ENCODE measurements around the gene SYMPK.

Gene SYMPK

DNA sequence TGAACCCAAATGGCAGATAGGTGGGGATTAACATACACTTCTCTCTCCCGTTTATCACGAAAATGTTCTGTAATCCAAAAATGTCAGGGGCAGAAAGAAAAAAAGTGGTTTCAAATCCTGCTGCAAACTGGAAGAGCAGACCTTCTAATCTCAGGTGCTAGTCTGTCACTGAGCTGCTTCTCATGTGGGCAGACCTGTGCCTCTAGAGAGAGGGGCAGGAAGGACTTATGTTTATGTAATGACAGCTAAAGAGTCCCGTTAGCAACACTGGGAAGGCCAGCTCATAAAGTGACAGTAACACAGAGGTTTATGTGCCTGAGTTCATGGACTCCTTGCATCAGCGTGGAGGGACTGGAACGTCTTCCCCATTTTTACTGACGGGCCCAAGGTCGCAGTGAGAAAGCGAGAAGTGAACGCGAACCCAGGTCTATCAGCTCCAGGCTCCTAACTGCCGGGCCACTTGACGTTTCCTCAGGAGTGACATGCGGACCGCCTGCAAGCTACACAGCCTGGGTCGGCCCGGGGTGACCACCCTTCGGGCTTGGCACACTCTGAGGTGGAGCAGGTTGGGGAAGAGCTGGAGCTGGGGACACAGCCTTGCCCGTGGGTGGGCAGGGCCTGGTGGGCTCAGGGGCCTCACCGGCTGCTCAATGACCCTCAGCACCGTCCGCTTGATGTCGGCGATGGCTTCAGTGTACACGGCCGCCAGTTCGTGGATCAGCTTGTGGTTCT is 38.2 kb downstream of the SYMPK start:
- no peak for DNase-seq

DNA sequence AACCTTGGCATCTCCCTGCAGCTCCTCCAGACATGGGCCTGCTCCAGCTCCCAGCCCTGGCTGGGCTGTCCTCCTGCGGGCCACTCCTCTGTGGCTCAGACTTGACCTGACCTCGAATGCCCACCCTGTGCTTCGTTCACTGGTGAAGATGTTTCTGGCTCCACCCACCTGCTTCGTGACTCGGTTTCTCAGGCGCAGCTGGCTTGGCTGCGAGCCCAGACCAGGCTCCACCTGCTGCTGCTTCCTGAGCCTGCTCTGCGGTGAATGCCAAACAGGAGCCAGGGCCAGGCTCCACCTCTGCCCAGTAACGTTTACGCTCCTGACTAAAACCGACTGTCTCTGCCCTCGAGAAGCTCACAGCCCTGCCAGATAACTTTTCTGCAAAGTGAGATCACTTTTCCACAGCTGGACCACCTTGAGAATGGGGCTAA is 38.9 kb downstream of the SYMPK start:
- DNase-seq = no peak

DNA sequence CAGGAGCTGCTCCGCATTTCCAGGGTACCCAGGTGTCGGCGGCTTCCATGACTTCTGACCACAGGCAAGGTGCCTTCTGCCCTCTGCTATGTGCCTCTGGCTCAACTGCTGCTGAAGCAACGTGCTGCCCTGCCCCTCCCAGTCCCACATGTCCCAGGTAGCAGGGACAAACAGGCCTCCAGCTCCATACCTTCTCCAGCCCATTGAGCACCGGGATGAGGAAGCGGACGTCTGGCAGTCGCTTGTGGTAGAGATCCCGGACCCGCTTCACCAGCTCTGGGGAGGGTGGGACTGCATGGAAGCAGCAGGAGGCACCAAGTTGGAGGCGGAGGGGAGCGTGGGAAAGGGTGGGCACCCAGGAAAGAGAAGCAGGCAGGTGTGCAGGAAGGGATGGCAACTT is 39.8 kb downstream of the SYMPK start:
- DNase-seq = no peak

DNA sequence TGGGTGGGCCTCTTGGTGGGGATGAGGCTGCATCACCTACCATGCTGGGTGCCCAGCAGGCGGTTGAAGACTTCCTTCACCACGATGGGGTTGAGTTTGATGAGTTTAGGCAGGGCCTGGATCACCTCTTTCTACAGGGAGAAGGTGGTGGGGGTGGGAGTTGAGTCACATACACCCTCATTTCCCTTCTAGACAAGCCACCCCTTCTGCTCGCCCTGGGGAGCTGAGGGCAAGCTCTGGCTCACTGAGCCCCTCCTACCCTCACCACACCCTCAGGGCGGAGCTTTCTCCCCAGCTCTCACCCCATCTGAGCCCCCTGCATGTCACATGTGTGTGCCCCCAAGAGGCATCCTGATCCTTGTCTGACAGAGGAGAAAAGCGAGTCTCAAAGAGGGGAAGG is 40.2 kb downstream of the SYMPK start:
- no peak for DNase-seq

DNA sequence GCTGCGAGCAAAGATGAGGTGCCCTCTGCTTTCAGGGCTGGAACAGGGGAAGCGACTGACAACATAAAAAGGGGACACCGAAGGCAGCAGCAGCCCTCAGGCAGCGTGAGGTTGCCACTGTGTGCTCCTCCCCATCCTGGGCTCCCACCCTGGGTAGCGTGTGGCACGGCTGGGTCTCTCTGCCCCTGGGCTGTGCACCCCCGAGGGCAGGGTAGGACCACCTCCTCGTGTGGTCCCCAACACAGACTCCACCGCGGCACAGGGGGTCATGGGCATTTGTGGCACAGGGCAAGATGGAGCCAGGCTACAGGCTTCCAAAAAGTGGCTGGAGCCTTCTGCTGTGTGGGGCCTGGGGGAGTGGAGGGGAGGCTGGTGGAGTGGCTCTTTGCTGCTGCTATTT is 41.4 kb downstream of the SYMPK start:
- DNase-seq = no peak

DNA sequence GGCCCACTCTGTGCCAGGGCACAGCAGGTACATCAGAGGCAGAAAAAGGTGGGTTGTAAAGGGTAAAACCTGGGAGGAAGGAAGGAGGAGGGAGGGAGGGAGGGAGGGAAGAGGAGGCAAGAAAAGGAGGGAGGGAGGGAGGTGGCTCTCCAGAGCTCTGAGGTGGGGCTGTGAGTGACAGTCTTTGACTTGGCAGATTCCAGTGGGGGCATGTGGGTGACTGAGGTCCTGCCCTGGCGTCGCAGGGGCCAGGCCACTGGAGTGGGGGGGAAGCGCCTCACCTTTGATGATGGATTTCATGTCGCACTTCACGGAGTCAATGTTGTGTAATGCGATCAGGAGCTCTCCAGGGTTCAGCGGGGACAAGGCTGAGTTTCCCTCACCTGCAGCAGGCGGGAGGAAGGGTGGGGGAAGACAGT is 41.8 kb downstream of the SYMPK start:
- DNase-seq = no peak

DNA sequence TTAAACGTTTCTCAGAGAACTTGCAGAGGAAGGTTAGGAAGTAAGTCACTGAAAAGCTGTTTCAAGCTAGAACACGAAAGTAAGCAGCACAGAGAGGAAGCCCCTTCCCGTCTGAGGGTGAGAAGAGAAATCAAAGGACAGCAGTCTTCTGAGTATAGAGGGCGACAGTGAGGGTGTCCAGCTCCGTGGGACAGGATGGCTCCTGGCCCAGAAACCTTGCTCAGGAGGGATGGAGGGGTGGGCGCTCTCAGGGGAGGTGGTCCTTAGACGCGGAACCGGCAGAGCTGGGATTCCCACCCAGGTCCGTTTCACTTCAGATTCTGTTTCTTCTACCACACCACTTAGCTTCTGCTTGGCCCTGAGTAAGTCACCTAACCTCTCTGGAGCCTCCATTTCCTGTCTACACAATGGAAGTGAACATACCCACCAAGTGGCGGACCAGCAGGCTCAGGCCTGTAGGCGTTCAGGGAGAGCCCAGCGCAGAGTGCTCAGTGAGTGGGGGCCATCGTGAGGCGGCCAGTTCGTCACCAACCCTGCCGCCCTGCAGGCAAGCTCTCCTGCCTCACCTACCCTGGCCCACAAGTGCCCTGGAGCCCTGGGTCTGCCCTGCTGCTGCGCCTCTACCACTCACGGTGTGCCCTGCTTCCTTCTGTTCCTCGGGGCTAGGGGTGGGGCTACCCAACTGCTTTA is 42.4 kb downstream of the SYMPK start:
- DNase-seq = no peak

DNA sequence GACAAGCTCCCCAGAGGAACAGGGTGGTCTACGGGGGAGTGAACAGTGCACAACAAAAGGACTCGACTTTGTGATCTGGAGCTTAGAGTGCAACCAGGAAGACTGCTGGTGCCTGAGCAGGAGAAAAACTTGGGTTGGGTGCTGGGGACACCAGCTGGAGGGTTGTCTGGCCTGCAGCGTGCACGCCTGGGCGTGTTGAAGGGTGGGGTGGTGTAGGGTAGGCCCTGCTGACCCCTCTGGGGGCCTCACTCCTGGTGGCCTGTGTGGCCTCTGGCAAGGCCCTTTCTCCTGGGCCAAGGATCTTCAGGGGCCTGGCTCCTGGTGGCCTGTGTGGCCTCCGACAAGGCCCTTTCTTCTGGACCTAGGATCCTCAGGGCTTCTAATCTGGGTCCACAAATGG is 43.2 kb downstream of the SYMPK start:
- DNase-seq = no peak

DNA sequence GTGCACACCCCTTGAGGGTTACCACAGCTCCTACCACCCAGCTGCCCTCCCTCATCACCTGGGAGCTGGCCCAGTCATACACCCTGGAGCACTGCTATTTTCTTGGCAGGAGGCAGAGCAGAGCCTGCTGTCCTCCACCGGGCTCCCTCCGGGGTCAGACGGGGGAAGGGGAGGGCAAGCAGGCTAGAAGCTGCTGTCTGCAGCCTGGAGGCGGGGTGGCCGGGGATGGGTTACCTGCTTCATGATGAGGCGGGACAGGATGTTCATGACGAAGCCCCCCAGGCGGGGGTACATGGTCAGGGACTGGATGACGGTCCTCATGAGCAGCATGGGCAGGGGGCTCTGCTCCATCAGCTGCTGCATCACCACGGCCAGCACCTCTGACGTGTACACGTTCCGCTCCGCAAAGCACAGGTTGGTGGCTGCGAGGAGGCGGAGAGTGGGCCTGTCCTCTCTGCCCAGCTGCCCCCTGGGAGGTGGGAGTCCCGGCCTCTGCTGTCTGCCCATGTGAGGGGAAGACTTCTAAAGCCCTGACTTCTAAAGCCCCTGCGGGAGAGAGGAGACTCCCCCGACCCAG is 45.1 kb downstream of the SYMPK start:
- no peak for DNase-seq

DNA sequence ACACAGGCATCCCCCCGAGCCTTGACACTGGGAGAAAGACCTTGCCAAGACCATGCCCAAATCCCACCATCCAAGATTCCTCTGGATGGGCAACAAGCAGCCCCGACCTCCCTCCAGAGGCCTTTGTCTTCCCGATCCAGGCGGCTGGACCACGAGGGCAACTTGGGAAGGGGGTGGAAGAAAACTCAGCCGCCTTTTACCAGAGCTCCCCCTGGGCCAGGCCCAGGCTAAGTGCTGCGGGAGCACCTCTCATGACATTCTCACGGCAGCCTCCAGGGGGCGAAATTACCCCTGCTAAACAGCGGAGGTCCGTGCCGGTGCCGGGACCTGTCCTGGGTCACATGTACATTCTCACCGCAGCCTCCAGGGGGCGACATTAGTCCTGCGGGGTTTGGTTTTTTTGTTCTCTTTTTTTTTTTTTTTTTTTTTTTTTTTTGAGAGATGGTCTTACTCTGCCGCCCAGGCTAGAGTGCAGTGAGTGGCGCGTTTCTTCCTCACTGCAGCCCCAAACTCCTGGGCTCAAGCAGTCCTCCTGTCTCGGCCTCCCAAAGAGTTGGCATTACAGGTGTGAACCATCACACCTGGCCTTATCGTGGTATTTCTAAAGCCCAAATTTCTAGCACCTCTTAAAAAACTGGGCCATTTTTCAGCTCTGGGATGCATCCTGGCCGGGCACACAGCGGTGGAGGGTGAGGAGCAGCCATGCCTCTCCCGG is 45.8 kb downstream of the SYMPK start:
- DNase-seq = peak; percentile 96

DNA sequence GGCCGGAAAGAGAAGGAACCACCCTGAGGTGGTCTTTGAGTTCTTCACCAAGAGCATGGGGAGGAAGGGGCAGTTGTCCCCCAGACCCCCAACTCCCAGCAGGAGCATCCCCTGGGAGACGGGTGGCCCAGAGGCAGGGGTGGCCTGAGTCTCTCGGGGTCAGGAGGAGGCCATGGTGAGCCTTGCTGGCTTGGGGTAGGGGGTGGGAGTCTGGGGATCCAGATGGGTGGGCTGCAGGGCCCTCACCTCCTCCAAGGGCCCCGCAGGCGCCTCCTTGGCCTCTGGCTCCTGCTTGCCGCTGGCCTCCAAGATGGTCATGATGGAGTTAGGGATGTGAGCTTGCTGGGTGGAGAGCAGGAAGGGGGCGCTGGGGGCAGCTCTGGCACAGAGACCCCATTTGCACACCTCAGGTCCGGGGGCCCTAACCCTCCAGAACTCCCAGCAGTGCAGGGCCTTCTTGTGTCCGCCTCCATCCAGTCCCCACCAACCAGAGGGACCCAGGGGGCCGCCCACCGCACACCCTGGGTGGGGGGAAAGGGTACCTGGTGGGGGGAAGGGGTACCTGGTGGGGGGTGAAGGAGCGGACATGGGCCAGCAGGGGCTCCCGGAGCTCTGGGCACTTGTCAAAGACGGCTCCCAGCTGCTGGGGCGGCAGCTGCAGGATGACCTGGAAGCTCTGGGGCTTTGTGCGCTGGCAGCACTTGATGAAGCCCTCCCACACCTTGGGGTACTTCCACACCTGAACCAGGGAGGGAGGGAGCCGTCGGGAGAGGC is 46.5 kb downstream of the SYMPK start:
- DNase-seq = no peak

DNA sequence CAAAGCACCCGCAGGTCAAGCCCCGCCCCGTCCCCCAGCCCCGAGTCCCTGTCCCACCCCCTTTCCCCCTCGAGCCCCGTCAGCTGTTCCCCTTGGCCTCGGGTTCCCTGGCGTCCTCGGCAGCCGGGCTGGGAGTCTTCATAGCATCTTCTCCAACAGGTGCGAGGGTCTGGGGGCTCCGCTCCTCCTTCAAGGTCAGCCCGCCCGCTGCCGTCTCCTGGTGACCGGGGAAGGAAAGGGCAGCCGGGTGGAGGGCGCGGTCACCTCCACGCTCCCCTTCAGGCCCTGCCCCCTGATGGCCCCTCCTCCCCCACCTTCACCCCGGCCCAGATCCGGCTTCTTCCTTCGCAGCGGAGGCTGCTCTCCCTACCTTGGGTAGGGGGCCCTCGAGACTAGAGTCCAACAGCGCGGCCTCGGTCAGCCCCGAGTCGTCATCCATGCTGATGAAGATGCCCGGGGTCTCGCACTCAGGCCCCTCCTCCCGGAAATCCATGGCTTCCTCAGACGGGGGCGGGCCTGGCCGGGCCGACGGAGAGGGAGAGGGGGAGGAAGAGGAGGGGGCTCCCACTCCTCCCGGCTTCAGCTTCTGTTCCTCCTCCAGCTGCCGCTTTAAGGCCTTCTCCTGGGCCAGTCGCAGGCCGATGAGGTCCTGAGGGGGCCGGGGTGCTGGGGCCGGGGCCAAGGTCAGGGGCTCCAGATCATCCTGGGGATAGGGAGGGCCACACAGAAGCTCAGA is 47.3 kb downstream of the SYMPK start:
- DNase-seq = no peak

DNA sequence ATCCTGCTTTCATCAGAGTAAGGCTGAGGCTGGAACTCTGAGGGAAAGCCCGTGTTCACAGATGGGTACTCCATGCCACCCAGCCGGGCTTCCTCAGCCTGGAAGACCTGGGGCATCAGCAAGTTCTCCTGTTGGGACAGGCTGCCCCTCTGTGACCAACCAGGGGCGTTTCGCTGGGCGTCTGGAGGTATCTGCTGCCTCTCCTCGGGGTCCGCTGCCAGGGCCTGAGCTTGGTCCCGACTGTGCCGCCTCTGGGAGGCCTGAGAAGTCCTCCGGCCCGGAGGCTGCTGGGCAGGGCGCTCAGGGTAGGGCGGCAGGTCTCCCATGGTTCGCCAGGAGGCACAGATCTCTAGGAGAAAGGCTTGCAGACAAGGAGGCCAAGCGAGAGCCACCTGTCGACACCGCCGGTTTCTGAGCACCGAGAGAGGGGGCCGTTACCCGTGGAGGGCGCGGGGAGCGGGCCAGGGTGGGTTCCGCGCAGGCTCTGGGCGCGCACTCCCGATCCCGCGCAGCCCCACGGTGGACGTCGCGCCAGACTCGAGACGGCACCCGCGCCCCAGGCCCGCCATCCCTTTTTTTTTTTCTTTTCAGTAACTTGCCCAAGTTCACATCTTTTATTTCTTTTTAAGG is 48.0 kb downstream of the SYMPK start, which contains the start of gene RSPH6A:
Gene RSPH6A (minus strand): TSS at position 458 of the 630 bp plus-strand sequence. CDS start 132 bp downstream, at position 326.
- no peak for DNase-seq

DNA sequence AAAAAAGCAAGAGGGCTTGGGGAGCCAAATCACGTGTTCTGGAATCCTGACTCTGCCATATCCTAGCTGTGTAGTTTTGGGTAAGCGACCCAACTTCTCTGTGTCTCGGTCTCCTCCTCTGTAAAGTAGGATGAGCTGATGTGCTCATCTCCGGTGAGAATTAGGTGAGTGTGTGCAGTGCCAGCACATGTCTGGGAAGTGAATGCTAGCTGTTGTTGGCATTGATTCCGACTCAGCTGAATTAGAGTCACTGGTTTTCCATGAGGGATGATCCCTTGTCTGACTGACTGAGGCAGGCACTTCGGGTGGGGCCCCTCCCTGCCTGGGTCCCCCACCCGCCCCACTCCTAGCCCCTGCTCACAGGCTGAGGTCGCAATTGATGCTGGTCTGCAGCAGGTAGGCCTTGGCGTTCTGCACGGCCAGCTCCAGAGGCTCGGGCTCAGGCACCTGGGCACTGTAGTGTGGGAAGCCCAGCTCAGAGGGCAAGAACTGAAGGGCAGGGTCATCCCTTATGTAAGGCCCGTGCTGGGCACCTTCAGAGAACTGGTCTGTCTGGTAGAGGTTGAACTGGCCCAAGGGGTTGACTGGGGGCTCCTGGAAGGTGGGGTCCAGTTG is 48.7 kb downstream of the SYMPK start:
- DNase-seq = no peak

DNA sequence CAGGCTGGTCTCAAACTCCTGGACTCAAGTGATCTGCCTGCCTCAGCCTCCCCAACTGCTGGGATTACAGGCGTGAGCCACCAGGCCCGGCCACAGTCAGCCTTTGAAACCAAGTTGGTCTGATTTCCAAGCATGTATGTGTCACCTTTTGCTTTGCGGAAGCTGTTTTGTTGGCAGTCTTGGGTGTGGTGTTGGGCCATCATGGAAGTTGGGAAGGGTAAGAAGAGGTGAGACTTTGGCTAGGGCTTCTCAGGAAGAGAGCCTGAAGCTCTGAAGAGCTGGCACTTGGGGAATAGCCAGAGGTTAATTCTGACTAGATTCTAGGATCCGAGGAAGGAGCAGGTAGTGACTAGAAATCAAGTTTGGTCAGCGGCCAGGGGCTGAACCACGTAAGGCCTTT is 50.6 kb downstream of the SYMPK start:
- DNase-seq = no peak

DNA sequence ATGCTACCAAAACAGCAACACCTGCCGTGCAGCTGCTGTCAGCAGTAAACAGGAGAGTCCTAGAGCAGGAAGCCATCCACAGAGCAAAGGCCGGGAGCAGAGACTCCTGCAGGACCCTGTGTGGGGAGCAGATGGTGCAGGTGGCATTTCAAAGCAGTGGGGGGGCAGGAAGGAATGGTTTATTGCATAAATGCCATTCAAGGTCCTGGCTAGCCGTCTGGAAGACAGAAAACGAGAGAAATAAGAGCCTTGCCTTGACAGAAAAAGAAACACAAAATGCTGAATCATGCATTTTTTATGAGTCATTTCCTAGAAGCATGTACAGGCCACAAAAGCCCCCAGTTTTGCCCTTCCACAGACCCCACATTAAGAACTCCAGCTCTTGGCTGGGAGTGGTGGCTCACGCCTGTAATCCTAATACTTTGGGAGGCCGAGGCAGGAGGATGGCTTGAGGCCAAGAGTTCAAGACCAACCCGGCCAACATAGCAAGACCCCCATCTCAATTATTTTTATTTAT is 53.2 kb downstream of the SYMPK start:
- DNase-seq = no peak

DNA sequence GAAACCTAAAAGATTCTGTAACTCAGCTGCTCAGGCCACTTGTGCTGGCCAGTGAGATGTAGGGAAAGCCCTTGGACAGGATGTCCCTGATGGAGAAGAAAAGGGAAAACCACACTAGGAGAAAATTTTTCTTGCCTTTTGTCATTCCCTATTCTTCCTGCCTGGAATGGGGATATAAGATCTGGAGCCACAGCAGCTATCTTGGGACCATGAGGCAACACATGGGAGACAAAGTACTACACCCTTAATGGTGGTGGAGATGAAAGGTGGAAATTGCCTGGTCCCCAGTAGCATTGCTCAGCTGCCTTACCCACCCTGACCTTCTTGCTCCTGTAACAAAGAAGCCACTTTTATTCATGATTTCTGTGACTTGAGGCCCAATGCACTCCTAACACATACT is 57.2 kb downstream of the SYMPK start:
- no peak for DNase-seq

DNA sequence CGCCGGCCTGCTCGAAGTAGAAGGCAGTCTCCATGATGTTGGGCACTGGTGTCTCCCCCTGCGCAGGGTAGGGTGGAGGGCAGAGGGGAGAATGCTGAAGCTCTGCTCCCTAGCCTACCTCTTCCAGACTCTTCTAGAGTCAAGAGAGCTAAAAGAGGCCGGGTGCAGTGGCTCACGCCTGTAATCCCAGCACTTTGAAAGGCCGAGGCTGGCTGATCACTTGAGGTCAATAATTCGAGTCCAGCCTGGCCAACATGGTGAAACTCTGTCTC is 58.1 kb downstream of the SYMPK start:
- no peak for DNase-seq

DNA sequence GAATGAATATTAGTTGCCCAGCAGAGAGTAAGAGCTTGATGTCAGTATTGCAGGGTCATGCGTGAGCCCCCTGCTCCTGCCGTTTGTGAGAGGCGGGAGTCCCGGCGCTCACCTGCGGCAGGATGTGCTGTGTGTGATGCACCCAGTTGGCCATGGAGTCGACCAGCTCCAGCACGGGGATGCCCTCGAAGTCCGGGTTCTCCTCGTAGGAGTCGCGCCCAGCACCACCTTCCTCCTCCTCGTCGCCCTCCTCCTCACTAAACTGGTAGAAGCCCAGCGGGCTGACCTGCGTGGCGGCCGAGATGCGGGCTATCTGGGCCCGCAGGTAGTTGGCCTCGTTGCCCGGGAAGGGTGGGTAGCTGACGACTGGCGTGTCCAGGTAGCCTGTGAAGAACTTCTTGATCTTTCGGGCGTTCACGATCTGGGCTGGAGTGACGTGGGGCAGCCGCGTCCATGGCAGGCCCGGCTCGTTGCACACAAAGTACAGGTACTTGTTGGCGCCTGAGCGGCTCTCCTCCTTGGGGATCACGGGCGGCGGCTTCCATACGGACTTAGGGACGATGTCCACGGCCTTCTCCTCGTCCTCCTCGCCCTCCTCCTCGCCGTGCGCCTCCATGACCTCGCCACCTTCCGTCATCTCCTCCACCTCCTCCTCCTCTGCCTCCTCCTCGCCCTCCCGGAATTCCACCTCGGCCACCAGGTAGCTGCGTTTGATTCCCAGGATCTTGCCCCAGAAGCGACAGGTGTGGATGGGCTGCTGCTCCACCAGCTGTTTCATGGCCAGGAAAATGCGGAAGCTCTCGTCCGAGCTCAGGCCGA is 58.6 kb downstream of the SYMPK start:
- DNase-seq = no peak

DNA sequence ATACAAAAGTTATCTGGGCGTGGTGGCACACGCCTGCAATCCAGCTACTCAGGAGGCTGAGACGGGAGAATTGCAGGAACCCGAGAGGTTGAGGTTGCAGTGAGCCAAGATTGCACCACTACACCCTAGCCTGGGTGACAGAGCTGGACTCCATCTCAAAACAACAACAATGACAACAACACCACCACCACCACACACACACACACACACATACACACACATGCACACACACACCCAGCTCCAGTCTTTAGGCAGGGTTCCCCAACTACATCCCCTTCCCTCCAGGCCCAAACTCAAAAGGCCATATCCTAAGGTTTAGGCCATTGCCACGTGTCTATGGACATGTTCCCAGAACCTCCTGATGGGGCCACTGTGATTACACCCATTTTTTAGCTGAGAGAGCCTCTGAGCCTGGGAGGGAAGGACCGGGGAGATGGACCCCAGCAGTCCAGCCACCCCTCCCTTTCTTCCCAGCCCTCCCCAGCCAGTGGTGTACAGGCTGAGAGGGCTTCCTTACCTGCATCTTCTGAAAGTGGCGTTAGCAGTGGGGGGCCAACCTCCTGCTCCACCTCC is 61.3 kb downstream of the SYMPK start:
- DNase-seq = no peak
